Fibroblast of skin of scalp (primary cell): ENCODE results near the gene USP14. TPM values are rescaled to one million over a fixed set of nuclear protein-coding genes. Genes with fewer than 3 reads are reported as not detected.
A peak's percentile ranks its signal among the peaks of the same experiment; 100 is the strongest.
"Not testable (repeated sequence)": the region's sequence is repeated elsewhere in the genome, so short reads cannot be mapped to it uniquely, and the experiment has no call there.

Experiments used
- DNase-seq: peaks from one replicate; pipeline ENCODE4 v3.0.0-alpha.2; 2013
- polyA plus RNA-seq, 2 experiments: library from polyadenylated mRNA; unstranded; fragments of 120-200 nt; gene quantifications; one replicate each; pipeline ENCODE4 v1.2.1, GENCODE V29; 2013; ENCODE audit not compliant: insufficient read length in 2 of 2

The USP14 gene
- polyA plus RNA-seq (2013, experiment 1 of 2; ENCODE audit: insufficient read length) = 54.4 TPM
- 67.0 TPM for polyA plus RNA-seq (2013, experiment 2 of 2; ENCODE audit: insufficient read length)

GRCh38 chr18:158128-159036 is at the start of gene USP14:
TSS of gene USP14 (plus strand) at chr18:158557. CDS start at chr18:158699, 142 bp downstream.
- DNase-seq = peak; percentile 97

GRCh38 chr18:108665-109063 is 49.7 kb upstream of the USP14 start:
- not testable (repeated sequence) for DNase-seq

GRCh38 chr18:109130-109921 is 49.0 kb upstream of the USP14 start:
- peak; percentile 17 for DNase-seq

- DNase-seq = not testable (repeated sequence)
These were observed 48.5 kb upstream of the USP14 start for GRCh38 chr18:109922-110261.

GRCh38 chr18:110351-111201 is 47.8 kb upstream of the USP14 start:
- not testable (repeated sequence) for DNase-seq

- DNase-seq = peak; percentile 60
These were observed 46.9 kb upstream of the USP14 start for GRCh38 chr18:111306-112014.

- not testable (repeated sequence) for DNase-seq
These were observed 46.2 kb upstream of the USP14 start for GRCh38 chr18:112015-112733.

GRCh38 chr18:120539-121260 is 37.7 kb upstream of the USP14 start:
- DNase-seq = not testable (repeated sequence)

- no peak for DNase-seq
These were observed 23.3 kb upstream of the USP14 start for GRCh38 chr18:135045-135444.

- no peak for DNase-seq
These were observed 21.9 kb upstream of the USP14 start for GRCh38 chr18:136433-136832.

GRCh38 chr18:137327-137726 is 21.0 kb upstream of the USP14 start:
- DNase-seq = no peak

GRCh38 chr18:140670-141266 is 17.6 kb upstream of the USP14 start:
- no peak for DNase-seq

- not testable (repeated sequence) for DNase-seq
These were observed 15.6 kb upstream of the USP14 start for GRCh38 chr18:142624-143296.

GRCh38 chr18:148841-149240 is 9.5 kb upstream of the USP14 start:
- DNase-seq = no peak

- DNase-seq = peak; percentile 11
These were observed 4.2 kb upstream of the USP14 start for GRCh38 chr18:154151-154550.

- no peak for DNase-seq
These were observed 2.7 kb upstream of the USP14 start for GRCh38 chr18:155688-156087.

- DNase-seq = no peak
These were observed 1.7 kb upstream of the USP14 start for GRCh38 chr18:156514-157230.

GRCh38 chr18:159037-159652 is 788 bp downstream of the USP14 start:
- peak; percentile 8 for DNase-seq
